BJ (cell line): ENCODE measurements around the gene SGTA. TPM values are rescaled to one million over a fixed set of nuclear protein-coding genes. Genes with fewer than 3 reads are reported as not detected.

Source experiments
- CTCF ChIA-PET: fragments of 350-600 bp; formaldehyde crosslinking; extraction: SDS; loops from one replicate; lab custom pipeline; 2021; ENCODE audit warnings: antibody characterized with exemption, inconsistent platforms; lab: Yijun Ruan, JAX
- POLR2A ChIA-PET: fragments of 300-600 bp; sonication (Branson Sonifier 250); formaldehyde crosslinking; extraction: SDS; loops from one replicate; lab custom pipeline; 2021; ENCODE audit warnings: antibody characterized with exemption; lab: Charles Lee
- DNase-seq: peaks from one replicate; pipeline ENCODE4 v3.0.0-alpha.2; 2011; ENCODE audit warnings: low read depth
- H3K27me3 ChIP-seq: 2 replicates; pipeline ENCODE4 v1.6.0; 2011; ENCODE audit warnings: low read length; ENCODE audit not compliant: control insufficient read depth, insufficient read depth
- H3K36me3 ChIP-seq: 2 replicates; pipeline ENCODE4 v1.5.1; 2011; ENCODE audit warnings: low read length; ENCODE audit not compliant: control insufficient read depth, insufficient read depth
- H3K4me3 ChIP-seq: 2 replicates; pipeline ENCODE4 v1.5.1; 2011; ENCODE audit warnings: low read depth, mild to moderate bottlenecking, control low read depth, low read length
- CTCF ChIP-seq: IDR thresholded peaks from 2 replicates; pipeline ENCODE4 v1.5.1; 2011; ENCODE audit warnings: low read depth, mild to moderate bottlenecking, control low read depth, inconsistent platforms, low read length, moderate library complexity; ENCODE audit not compliant: insufficient read depth
- polyA plus RNA-seq: library from polyadenylated mRNA; depleted of rRNA; stranded (reverse); fragments of >200 nt; gene quantifications from 2 replicates; pipeline ENCODE4 v1.2.3, GENCODE V29; 2011

SGTA gene
- polyA plus RNA-seq, 1 experiment = 88.2 TPM

- CTCF ChIA-PET = interaction anchor here (2.0 kb wide), 1 partner anchor 127 kb away, joined by 7 read pairs; no protein-coding TSS in a partner anchor
- DNase-seq = no peak
- H3K27me3 ChIP-seq = no peaks in the 10 kb centered on the region
- POLR2A ChIA-PET = no interaction called here
- H3K36me3 ChIP-seq = peaks cover 4% of the 10 kb centered on the region
- TF ChIP-seq CTCF = no peak
- no peak overlapping the region for H3K4me3 ChIP-seq
Observed at GRCh38 chr19:2774953-2775555, 8.0 kb downstream of the SGTA start.

GRCh38 chr19:2774083-2774679, 8.9 kb downstream of the SGTA start:
- DNase-seq = no peak
- Histone ChIP-seq H3K27me3 (no peaks in the 10 kb centered on the region), H3K4me3 (no peak overlapping the region), H3K36me3 (peaks cover 4% of the 10 kb centered on the region)
- ChIA-PET CTCF (interaction anchor here (2.0 kb wide), 1 partner anchor 126 kb away, joined by 7 read pairs; no protein-coding TSS in a partner anchor), POLR2A (no interaction called here)
- TF ChIP-seq CTCF = no peak

GRCh38 chr19:2771786-2772674, 11.0 kb downstream of the SGTA start:
- no peak overlapping the region for H3K4me3 ChIP-seq
- no peak for TF ChIP-seq CTCF
- ChIA-PET CTCF (no interaction called here), POLR2A (no interaction called here)
- peaks cover 16% of the 10 kb centered on the region for H3K36me3 ChIP-seq
- H3K27me3 ChIP-seq = no peaks in the 10 kb centered on the region
- no peak for DNase-seq

GRCh38 chr19:2770055-2771013, 12.7 kb downstream of the SGTA start:
- no peaks in the 10 kb centered on the region for H3K27me3 ChIP-seq
- no peak overlapping the region for H3K4me3 ChIP-seq
- ChIA-PET POLR2A (no interaction called here), CTCF (interaction anchor here (1.2 to 3.0 kb wide), 3 partner anchors 21 to 124 kb away, joined by 3 to 13 read pairs (median 6); no protein-coding TSS in a partner anchor)
- DNase-seq = no peak
- TF ChIP-seq CTCF = no peak
- peaks cover 19% of the 10 kb centered on the region for H3K36me3 ChIP-seq
